A549 (cell line): ENCODE measurements around the gene LAPTM5.

Experiments used
- CHD4 ChIP-seq: fragments of 200-600 bp; sonication (generic); IDR thresholded peaks from 2 replicates; pipeline ENCODE4 v1.6.1; 2016; ENCODE audit warnings: antibody characterized with exemption, mild to moderate bottlenecking, borderline replicate concordance
- CTCF ChIP-seq: fragments of >200 bp; sonication (Bioruptor Twin); formaldehyde crosslinking; IDR thresholded peaks from 3 replicates; pipeline ENCODE4 v1.5.1; 2016
- JUN ChIP-seq, 2 experiments: fragments of >200 bp; sonication (Bioruptor Twin); formaldehyde crosslinking; IDR thresholded peaks; 2 replicates in 1 of 2; 3 replicates in 1 of 2; pipeline ENCODE4 v1.6.1; 2016 to 2017
- KDM1A ChIP-seq: fragments of 200-600 bp; sonication (generic); IDR thresholded peaks from 2 replicates; pipeline ENCODE4 v1.6.1; 2016; ENCODE audit warnings: low read depth, mild to moderate bottlenecking
- MAFK ChIP-seq: fragments of 450-650 bp; IDR thresholded peaks from 2 replicates; pipeline ENCODE4 v1.6.1; 2014; ENCODE audit not compliant: partially characterized antibody
- MAZ ChIP-seq: fragments of 150-350 bp; IDR thresholded peaks from 2 replicates; pipeline ENCODE4 v1.6.1; 2014; ENCODE audit warnings: antibody characterized with exemption, low read depth, low read length, borderline replicate concordance
- NR3C1 ChIP-seq: fragments of >200 bp; sonication (Bioruptor Twin); formaldehyde crosslinking; IDR thresholded peaks from 3 replicates; pipeline ENCODE4 v1.6.1; 2017
- POLR2A ChIP-seq: IDR thresholded peaks from 2 replicates; pipeline ENCODE4 v1.6.1; 2012; ENCODE audit warnings: mild to moderate bottlenecking, low read length
- RAD21 ChIP-seq, 2 experiments: fragments of >200 bp in 1 of 2; sonication (Bioruptor Twin) in 1 of 2; formaldehyde crosslinking in 1 of 2; IDR thresholded peaks in 1 of 2; conservative IDR thresholded peaks in 1 of 2; 2 replicates in 1 of 2; 3 replicates in 1 of 2; pipeline ENCODE4 v1.6.1; 2012 to 2018; ENCODE audit warnings: inconsistent platforms in 1 of 2
- REST ChIP-seq: fragments of 200-600 bp; sonication (generic); IDR thresholded peaks from 2 replicates; pipeline ENCODE4 v1.6.1; 2016; ENCODE audit warnings: antibody characterized with exemption, mild to moderate bottlenecking, moderate library complexity
- RFX5 ChIP-seq: fragments of 450-650 bp; IDR thresholded peaks from 2 replicates; pipeline ENCODE4 v1.7.1; 2014; ENCODE audit warnings: antibody characterized with exemption, mild to moderate bottlenecking, moderate library complexity
- SMC3 ChIP-seq: fragments of >200 bp; sonication (Bioruptor Twin); formaldehyde crosslinking; IDR thresholded peaks from 3 replicates; pipeline ENCODE4 v1.6.1; 2018; ENCODE audit warnings: inconsistent platforms
- TF ChIP-seq, protein P1 (sequence below): IDR thresholded peaks from 2 replicates; pipeline ENCODE4 v1.6.1; 2012

- TF ChIP-seq KDM1A (0 out of 2 replicates have a peak, but pooled peaks have one; percentile 24), CTCF (no peak), CHD4 (no peak), RFX5 (no peak), SMC3 (no peak), MAZ (no peak), POLR2A (no peak), REST (no peak), RAD21 (conservative IDR thresholded peaks at IDR 0.05 in 1 of 2, IDR thresholded peaks at IDR 0.05 in 1 of 2) (no peak), JUN (IDR thresholded peaks at IDR 0.05) (no peak), MAFK (no peak), NR3C1 (no peak)
- TF ChIP-seq, protein P1, sequence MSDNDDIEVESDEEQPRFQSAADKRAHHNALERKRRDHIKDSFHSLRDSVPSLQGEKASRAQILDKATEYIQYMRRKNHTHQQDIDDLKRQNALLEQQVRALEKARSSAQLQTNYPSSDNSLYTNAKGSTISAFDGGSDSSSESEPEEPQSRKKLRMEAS = no peak
Observed at GRCh38 chr1:30743584-30744059, 14.0 kb downstream of the LAPTM5 start.
